NOMO-1 (cell line): ENCODE measurements around the gene PNPLA6.
A peak's percentile ranks its signal among the peaks of the same experiment; 100 is the strongest.

Experiments
- DNase-seq, 2 experiments: peaks; one replicate each; lab custom pipeline; 2025; ENCODE audit not compliant: unreplicated experiment in 2 of 2; lab: John Stamatoyannopoulos, UW

PNPLA6 gene

GRCh38 chr19:7595466-7596133 lies 60.1 kb downstream of the PNPLA6 start, which contains the start of gene CAMSAP3:
CAMSAP3 (plus strand) TSS chr19:7595863; CDS start chr19:7596003, 140 bp downstream.
- DNase-seq, result peak; percentile 47 to 48

- no peak for DNase-seq
Observed at GRCh38 chr19:7596211-7596937, 60.9 kb downstream of the PNPLA6 start.

GRCh38 chr19:7597689-7598088 lies 62.2 kb downstream of the PNPLA6 start:
- DNase-seq, result no peak

GRCh38 chr19:7598180-7598579 lies 62.7 kb downstream of the PNPLA6 start:
- no peak for DNase-seq

- no peak for DNase-seq
Observed at GRCh38 chr19:7600721-7601120, 65.2 kb downstream of the PNPLA6 start.

GRCh38 chr19:7602240-7602934 lies 66.9 kb downstream of the PNPLA6 start:
- DNase-seq, result no peak

GRCh38 chr19:7602935-7603497 lies 67.5 kb downstream of the PNPLA6 start:
- DNase-seq, result no peak

GRCh38 chr19:7603919-7604318 lies 68.4 kb downstream of the PNPLA6 start:
- DNase-seq, result no peak

- peak in 1 of 2 experiments; percentile 18 for DNase-seq
Observed at GRCh38 chr19:7605490-7606222, 70.1 kb downstream of the PNPLA6 start.

GRCh38 chr19:7606289-7606688 lies 70.8 kb downstream of the PNPLA6 start:
- DNase-seq, result no peak

GRCh38 chr19:7607212-7607873 lies 71.8 kb downstream of the PNPLA6 start:
- DNase-seq, result no peak

- DNase-seq, result no peak
Observed at GRCh38 chr19:7607874-7608560, 72.5 kb downstream of the PNPLA6 start.

- no peak for DNase-seq
Observed at GRCh38 chr19:7610491-7611240, 75.1 kb downstream of the PNPLA6 start.
